NCI-H128 (cell line): ENCODE measurements around the gene ADK.
"Not testable (repeated sequence)": the region's sequence is repeated elsewhere in the genome, so short reads cannot be mapped to it uniquely, and the experiment has no call there.

Source experiments
- DNase-seq: peaks from one replicate; lab custom pipeline; 2025; ENCODE audit not compliant: unreplicated experiment; lab: John Stamatoyannopoulos, UW

Gene ADK

DNA sequence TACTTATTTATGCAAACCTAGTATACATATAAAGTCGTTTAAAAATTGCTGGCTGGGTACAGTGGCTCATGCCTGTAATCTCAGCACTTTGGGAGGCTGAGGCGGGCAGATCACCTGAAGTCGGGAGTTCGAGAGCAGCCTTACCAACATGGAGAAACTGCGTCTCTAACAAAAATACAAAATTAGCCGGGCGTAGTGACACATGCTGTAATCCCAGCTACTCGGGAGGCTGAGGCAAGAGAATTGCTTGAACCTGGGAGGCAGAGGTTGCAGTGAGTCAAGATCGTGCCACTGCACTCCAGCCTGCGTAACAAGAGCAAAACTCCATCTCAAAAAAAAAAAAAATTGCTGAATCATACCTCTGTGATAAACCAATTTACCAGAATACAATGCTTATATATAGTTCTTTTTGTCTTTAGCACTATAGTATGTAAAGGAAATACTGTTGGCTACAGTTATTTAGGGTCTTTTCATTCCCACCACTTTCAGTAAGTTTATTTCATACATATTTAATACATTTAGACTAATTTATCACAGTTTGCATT is 325.2 kb downstream of the ADK start:
- DNase-seq: not testable (repeated sequence)

DNA sequence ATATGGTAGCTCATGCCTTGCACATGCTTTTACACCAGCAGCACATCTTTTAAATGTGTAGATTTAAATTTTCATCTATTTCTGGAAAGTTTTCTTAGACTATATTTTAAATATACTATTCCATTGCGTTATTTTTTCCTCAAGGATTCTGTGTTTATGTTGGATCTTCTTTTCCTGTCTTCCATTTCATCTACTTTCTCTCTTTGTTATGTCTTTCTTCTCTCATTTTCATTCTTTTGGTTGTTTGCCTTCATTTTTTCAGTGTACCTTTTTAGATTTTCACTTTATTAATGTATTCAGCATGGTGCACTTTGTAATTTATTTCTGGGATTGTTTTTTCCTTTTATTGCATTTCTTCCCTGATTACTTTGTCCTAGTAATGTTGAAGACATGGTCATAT is 329.8 kb downstream of the ADK start:
- DNase-seq: no peak

DNA sequence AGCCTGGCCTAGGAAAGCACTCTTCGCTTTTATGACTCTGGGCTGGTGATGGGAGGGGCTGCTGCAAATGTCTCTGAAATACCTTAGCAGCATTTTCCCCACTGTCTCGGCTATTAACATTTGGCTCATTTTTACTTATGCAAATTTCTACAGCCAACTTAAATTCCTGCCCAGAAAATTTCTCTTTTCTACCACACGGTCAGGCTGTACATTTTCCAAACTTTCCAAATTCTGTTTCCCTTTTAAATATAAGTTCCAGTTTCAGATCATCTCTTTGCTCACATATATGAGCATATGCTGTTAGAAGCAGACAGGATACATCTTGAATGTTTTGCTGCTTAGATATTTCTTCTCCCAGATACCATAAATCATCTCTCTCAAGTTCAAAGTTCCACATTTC is 332.3 kb downstream of the ADK start:
- no peak for DNase-seq

- DNase-seq: no peak
These were observed 334.3 kb downstream of the ADK start for GRCh38 chr10:74485283-74485682.

- DNase-seq: no peak
These were observed 335.6 kb downstream of the ADK start for GRCh38 chr10:74486659-74487058.

DNA sequence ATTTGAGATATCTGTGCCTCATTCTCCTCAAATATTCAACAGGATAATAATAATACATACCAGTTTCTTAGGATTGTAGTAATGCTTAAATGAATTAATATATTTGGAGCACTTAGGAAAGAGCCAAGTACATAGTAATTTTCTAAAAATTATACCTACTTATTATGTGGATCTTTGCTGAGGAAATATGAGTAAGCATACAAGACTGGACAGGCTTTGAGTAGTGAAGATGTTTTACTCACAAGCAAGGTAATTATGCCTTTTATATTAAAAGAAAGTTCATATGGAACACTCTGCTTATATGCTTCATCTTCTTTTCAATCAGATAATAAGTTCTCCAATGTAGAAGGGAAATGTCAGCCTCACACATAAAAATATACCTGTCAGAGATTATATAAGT is 337.9 kb downstream of the ADK start:
- no peak for DNase-seq

- DNase-seq: no peak
These were observed 339.5 kb downstream of the ADK start for GRCh38 chr10:74490551-74490950.

GRCh38 chr10:74491014-74491413 is 340.0 kb downstream of the ADK start:
- DNase-seq: no peak

GRCh38 chr10:74496276-74496675 is 345.3 kb downstream of the ADK start:
- not testable (repeated sequence) for DNase-seq

DNA sequence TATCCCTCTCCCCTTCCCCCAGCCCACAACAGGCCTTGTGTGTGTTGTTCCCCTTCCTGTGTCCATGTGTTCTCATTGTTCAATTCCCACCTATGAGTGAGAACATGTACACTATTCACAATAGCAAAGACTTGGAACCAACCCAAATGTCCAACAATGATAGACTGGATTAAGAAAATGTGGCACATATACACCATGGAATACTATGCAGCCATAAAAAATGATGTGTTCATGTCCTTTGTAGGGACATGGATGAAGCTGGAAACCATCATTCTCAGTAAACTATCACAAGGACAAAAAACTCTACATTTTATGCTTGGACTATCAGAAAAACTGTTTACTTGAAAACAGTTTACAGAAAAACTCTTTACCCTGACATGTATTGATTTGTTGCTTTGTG is 347.6 kb downstream of the ADK start:
- not testable (repeated sequence) for DNase-seq

DNA sequence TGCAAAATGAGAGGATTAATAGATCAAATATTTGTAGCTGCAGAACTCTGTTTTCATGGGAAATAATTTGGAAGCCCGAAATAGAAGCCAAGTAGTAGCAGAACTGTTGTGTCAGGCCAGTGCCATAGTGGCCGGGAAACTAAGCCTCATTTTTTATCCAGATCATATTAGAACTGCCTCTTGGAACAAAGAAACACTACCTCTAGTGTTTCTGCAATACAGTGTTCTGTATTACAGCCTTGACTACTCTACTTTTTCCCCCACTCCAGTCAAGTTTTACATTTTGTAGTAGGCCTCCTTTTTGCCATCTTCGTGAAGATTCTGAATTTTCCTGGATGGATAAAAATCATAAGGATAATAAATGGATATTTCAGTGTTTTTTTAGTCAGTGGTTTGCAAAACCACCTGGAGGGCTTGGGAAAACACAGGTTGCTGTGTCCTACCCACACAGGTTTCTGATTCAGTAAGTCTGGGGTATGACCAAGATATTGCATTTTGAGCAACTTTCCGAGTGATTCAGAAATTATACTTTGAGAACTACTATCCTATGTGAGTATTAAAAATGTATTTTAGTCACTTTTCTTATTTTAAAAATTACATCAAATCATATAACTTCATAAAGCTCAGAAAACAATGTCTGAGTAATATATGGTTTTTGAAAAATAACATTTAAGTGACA is 349.1 kb downstream of the ADK start:
- DNase-seq: no peak

DNA sequence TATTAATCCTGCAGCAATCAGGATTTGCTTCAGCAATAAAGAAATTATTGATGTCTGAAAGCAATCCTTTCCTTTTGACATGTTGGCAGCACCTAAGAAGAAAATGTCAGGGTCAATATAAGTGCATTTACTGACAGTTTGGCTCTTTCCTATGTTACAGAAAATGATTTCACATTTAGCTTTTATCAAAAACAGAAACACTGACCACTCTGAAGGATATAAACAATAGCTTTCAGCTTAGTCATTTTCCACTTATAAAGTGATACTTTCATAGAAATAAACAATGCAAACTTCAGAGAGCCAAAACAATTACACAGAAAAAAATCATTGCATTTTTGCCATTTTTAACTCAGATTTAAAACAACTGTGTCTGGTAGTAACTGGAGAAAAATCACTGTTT is 349.8 kb downstream of the ADK start:
- no peak for DNase-seq

- no peak for DNase-seq
These were observed 352.1 kb downstream of the ADK start for GRCh38 chr10:74502963-74503608.

DNA sequence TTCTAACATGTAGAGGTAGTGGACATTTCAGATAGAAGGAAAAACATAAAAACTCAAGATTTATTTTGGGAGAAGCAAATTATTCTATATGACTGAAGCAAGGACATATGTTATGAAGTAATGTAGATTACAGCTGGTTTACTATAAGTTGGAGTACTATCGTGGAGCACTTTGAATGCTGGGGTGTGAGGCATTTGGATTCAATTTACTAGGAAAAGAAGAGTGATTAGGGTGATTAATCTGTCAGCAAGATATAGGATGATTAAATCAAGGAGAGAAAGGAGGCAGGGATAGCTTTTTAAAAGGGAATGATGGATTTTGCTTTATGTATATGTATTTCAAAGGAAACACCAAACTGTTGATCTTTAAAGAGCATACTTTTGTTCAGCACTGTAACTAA is 356.9 kb downstream of the ADK start:
- no peak for DNase-seq

GRCh38 chr10:74510594-74510993 is 359.6 kb downstream of the ADK start:
- no peak for DNase-seq

DNA sequence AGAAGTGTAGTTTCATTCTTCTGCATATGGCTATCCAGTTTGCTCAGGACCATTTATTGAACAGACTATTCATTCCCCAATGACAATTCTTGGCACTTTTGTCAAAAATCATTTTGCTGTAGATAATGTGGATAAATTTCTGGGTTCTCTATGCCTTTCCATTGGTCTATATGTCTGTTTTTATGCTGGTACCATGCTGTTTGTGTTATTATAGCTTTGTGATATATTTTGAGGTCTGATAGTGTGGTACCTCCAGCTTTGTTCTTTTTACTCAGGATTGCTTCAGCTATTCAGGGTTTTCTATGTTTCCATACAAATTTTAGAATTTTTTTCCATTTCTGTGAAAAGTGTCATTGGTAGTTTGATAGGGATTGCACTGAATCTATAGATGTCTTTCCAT is 360.0 kb downstream of the ADK start:
- no peak for DNase-seq

DNA sequence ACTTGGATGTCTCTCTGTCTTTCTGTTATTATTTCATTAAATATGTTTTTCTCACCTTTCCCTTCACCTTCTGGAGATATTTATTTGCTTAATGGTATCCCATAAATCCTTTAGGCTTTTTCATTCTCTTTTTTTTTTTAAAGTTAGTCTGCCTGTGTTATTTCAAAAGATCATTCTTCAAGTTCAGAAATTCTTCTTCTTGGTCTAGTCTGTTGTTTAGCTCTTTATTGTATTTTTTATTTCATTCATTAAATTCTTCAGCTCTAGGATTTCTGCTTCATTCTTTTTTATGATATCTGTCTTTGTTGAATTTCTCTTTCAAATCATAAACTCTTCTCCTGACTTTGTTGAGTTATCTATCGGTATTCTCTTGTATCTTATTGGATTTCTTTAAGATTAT is 363.3 kb downstream of the ADK start:
- no peak for DNase-seq

DNA sequence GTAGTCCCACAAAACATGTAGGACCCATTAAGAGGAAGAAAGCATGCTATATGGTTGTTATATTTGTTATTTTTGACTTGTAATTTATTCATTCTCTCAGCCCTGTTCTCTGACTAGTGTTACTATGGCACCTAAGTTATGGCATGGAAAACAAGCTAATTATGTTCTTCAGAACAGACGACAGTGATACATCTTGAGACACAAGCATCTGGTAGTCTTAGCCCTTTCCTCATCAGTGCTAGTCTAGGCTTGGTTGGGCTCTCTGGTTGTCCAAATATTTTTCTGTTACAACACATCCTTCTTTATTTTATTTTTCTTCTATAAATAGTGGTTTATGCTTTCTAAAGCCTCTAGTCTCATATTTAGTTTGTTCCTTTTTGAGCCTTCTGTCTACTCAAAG is 367.0 kb downstream of the ADK start:
- DNase-seq: no peak

DNA sequence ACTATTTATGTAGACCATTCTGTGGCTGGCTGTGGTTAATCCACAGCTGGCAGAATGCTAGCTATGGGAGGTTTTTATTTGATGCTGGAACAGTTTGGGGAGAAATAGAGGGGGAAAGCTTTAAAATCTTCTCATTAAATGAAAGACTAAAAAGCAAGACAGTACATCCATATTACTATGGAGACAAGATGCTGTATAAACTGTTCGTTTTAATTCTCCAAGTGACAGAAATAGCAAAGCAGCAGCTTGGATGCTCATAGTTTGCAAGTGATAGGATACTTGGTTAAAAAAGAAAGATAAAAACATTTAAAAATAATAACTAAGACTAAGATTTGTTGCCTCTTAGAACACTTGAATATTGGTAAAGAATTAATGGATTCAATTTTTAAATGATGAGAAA is 370.5 kb downstream of the ADK start:
- DNase-seq: no peak

- DNase-seq: no peak
These were observed 372.2 kb downstream of the ADK start for GRCh38 chr10:74523199-74523598.

DNA sequence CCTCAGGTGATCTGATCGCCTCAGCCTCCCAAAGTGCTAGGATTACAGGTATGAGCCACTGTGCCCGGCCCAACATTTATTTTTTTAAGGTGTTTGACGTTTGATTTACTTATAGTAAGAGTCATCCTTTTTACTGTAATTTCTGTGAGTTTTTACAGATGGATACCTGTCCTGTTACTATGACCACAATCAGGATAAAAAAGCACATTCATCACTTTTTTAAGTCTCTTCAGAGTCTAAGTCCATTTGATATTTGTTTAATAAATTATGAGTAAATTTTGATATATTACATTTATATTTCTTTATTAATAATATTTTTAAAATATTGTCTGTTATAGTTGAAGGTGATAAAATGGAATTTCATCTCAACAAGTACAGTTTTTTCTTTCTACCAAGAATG is 374.9 kb downstream of the ADK start:
- no peak for DNase-seq

GRCh38 chr10:74527611-74528010 is 376.6 kb downstream of the ADK start:
- not testable (repeated sequence) for DNase-seq

DNA sequence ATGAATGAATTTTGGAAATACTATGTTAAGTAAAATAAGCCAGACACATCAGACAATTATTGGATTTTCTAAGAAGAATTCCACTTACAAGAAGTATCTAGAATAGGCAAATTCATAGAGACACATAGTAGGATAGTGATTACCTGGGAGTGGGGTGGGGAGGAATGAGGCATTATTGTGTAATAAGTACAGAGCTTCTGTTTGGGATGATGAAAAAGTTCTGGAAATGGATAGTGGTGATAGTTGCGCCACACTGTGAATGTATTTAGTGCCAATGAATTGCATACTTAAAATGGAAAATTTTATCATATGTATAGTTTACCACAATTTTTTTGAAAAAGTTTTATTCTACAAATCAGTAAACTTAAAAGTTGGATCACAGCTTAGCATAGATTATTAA is 378.2 kb downstream of the ADK start:
- no peak for DNase-seq
